H1 (cell line): Measurements from ENCODE around the gene TYW1B. TPM values are rescaled to one million over a fixed set of nuclear protein-coding genes. Genes with fewer than 3 reads are reported as not detected.

ENCODE experiments used
- CTCF ChIA-PET: fragments of 300-600 bp; sonication (Branson Sonifier 250); formaldehyde crosslinking; loops from one replicate; lab custom pipeline; 2021; ENCODE audit not compliant: partially characterized antibody; lab: Charles Lee
- POLR2A ChIA-PET: fragments of 300-600 bp; sonication (Branson Sonifier 250); formaldehyde crosslinking; loops from one replicate; lab custom pipeline; 2021; ENCODE audit warnings: inconsistent platforms; ENCODE audit not compliant: partially characterized antibody; lab: Charles Lee
- DNase-seq, 2 experiments: peaks; one replicate each; pipeline versions ENCODE4 v3.0.0 to v3.0.0-alpha.2; 2010 to 2022; ENCODE audit warnings: low spot score in 2 of 2, low read depth in 1 of 2, mixed read lengths in 1 of 2
- FAIRE-seq: peaks from 2 replicates; lab custom pipeline; 2011; peaks lifted over from hg19 to GRCh38; lab: Jason Lieb, UNC
- H2AFZ ChIP-seq: 2 replicates; pipeline ENCODE4 v1.8.1; 2012; ENCODE audit warnings: low read length, inconsistent platforms
- H2AK5ac ChIP-seq: 2 replicates; pipeline ENCODE4 v1.6.1; 2013; ENCODE audit warnings: low read depth, low read length
- H2BK120ac ChIP-seq: replicated peaks from 2 replicates; pipeline ENCODE3; 2013; ENCODE audit warnings: low read depth, low read length, inconsistent platforms
- H2BK12ac ChIP-seq: 2 replicates; pipeline ENCODE4 v1.6.1; 2013; ENCODE audit warnings: low read depth, low read length
- H2BK15ac ChIP-seq: 2 replicates; pipeline ENCODE4 v1.6.1; 2013; ENCODE audit warnings: low read length
- H2BK20ac ChIP-seq: 2 replicates; pipeline ENCODE4 v1.6.1; 2013; ENCODE audit warnings: low read length
- H2BK5ac ChIP-seq: 2 replicates; pipeline ENCODE4 v1.6.1; 2013; ENCODE audit warnings: low read depth, low read length
- H3K14ac ChIP-seq: 2 replicates; pipeline ENCODE4 v1.6.1; 2013; ENCODE audit warnings: inconsistent platforms; ENCODE audit not compliant: insufficient read length
- H3K18ac ChIP-seq: 2 replicates; pipeline ENCODE4 v1.6.1; 2013; ENCODE audit warnings: low read length; ENCODE audit errors: extremely low read depth
- H3K23ac ChIP-seq: 2 replicates; pipeline ENCODE4 v1.6.1; 2013; ENCODE audit warnings: inconsistent platforms; ENCODE audit not compliant: insufficient read length
- H3K23me2 ChIP-seq: 2 replicates; pipeline ENCODE4 v1.6.1; 2013; ENCODE audit warnings: low read depth, low read length
- H3K27ac ChIP-seq: 2 replicates; pipeline ENCODE4 v1.6.1; 2011; ENCODE audit warnings: low read depth, low read length, inconsistent platforms
- H3K27me3 ChIP-seq, 4 experiments: replicated peaks in 1 of 4; 1 replicate in 1 of 4; 2 replicates in 3 of 4; pipeline versions ENCODE4 v1.6.1 to v1.8.1; 2011 to 2013; ENCODE audit warnings: low read length in 3 of 4, mild to moderate bottlenecking in 3 of 4, inconsistent platforms in 2 of 4, mixed read lengths in 2 of 4, moderate library complexity in 1 of 4; ENCODE audit not compliant: control insufficient read depth in 3 of 4, insufficient read depth in 3 of 4; ENCODE audit errors: extremely low read depth in 1 of 4
- H3K36me3 ChIP-seq, 4 experiments: 2 replicates each; pipeline versions ENCODE4 v1.6.1 to v1.8.1; 2011 to 2013; ENCODE audit warnings: mild to moderate bottlenecking in 4 of 4, low read length in 3 of 4, moderate library complexity in 2 of 4, control low read depth in 1 of 4, inconsistent platforms in 1 of 4; ENCODE audit not compliant: insufficient read depth in 4 of 4, control insufficient read depth in 2 of 4
- H3K4ac ChIP-seq: replicated peaks from 2 replicates; pipeline ENCODE3; 2013; ENCODE audit warnings: low read length, low read depth, mixed read lengths, inconsistent platforms; ENCODE audit not compliant: insufficient read length
- H3K4me1 ChIP-seq, 4 experiments: replicated peaks in 1 of 4; 1 replicate in 1 of 4; 2 replicates in 3 of 4; pipeline versions ENCODE4 v1.6.1 to v1.8.1; 2011 to 2013; ENCODE audit warnings: low read length in 3 of 4, inconsistent platforms in 2 of 4, mixed read lengths in 1 of 4; ENCODE audit not compliant: insufficient read depth in 4 of 4, control insufficient read depth in 3 of 4
- H3K4me2 ChIP-seq, 2 experiments: 2 replicates each; pipeline versions ENCODE4 v1.6.1 to v1.8.1; 2011 to 2013; ENCODE audit warnings: low read depth in 2 of 2, low read length in 2 of 2, control low read depth in 1 of 2, inconsistent platforms in 1 of 2, mild to moderate bottlenecking in 1 of 2; ENCODE audit not compliant: insufficient read depth in 1 of 2
- H3K4me3 ChIP-seq, 4 experiments: fragments of 200-600, 300-600 bp in 1 of 4; sonication (generic), shearing (Covaris generic), sonication (Bioruptor Twin) in 1 of 4; 2 replicates each; pipeline versions ENCODE4 v1.5.1 to v1.8.1; 2011 to 2016; ENCODE audit warnings: low read length in 4 of 4, low read depth in 3 of 4, control low read depth in 2 of 4, inconsistent platforms in 2 of 4, mild to moderate bottlenecking in 2 of 4, mixed read lengths in 1 of 4, moderate library complexity in 1 of 4; ENCODE audit not compliant: insufficient read depth in 2 of 4; ENCODE audit errors: extremely low read depth in 1 of 4
- H3K56ac ChIP-seq: replicated peaks from 2 replicates; pipeline ENCODE3; 2013; ENCODE audit warnings: low read depth, mild to moderate bottlenecking, mixed read lengths, low read length, inconsistent platforms; ENCODE audit not compliant: insufficient read length
- H3K79me1 ChIP-seq: 2 replicates; pipeline ENCODE4 v1.6.1; 2013; ENCODE audit warnings: low read depth, low read length, control low read depth
- H3K79me2 ChIP-seq, 2 experiments: 2 replicates each; pipeline versions ENCODE4 v1.6.1 to v1.8.1; 2012 to 2013; ENCODE audit warnings: low read length in 2 of 2, mild to moderate bottlenecking in 2 of 2, inconsistent platforms in 1 of 2; ENCODE audit not compliant: insufficient read depth in 2 of 2, control insufficient read depth in 1 of 2
- H3K9ac ChIP-seq, 4 experiments: replicated peaks in 1 of 4; 1 replicate in 1 of 4; 2 replicates in 3 of 4; pipeline versions ENCODE4 v1.6.1 to v1.8.1; 2011 to 2013; ENCODE audit warnings: low read depth in 3 of 4, low read length in 3 of 4, control low read depth in 2 of 4, mild to moderate bottlenecking in 2 of 4, moderate library complexity in 2 of 4, inconsistent platforms in 1 of 4; ENCODE audit errors: extremely low read depth in 1 of 4
- H3K9me3 ChIP-seq, 2 experiments: 2 replicates each; pipeline versions ENCODE4 v1.6.1 to v1.8.1; 2012 to 2013; ENCODE audit warnings: mild to moderate bottlenecking in 2 of 2, moderate library complexity in 2 of 2, control low read depth in 1 of 2, inconsistent platforms in 1 of 2, low read depth in 1 of 2, low read length in 1 of 2, mixed read lengths in 1 of 2; ENCODE audit not compliant: insufficient read depth in 2 of 2
- H4K20me1 ChIP-seq, 2 experiments: replicated peaks in 1 of 2; 2 replicates each; pipeline versions ENCODE3 to v1.8.1; 2011 to 2013; ENCODE audit warnings: inconsistent platforms in 2 of 2, low read length in 2 of 2, mild to moderate bottlenecking in 1 of 2; ENCODE audit not compliant: insufficient read depth in 2 of 2, control insufficient read depth in 1 of 2
- H4K5ac ChIP-seq: 2 replicates; pipeline ENCODE4 v1.6.1; 2013; ENCODE audit warnings: low read length, low read depth, mixed read lengths, inconsistent platforms; ENCODE audit not compliant: insufficient read length
- H4K8ac ChIP-seq: 2 replicates; pipeline ENCODE4 v1.8.0; 2013; ENCODE audit warnings: mild to moderate bottlenecking, moderate library complexity, low read length, inconsistent platforms; ENCODE audit not compliant: insufficient read depth; ENCODE audit errors: extremely low read depth
- H4K91ac ChIP-seq: replicated peaks from 2 replicates; pipeline ENCODE3; 2013; ENCODE audit warnings: low read length, mixed read lengths, inconsistent platforms; ENCODE audit not compliant: insufficient read length
- CEBPB ChIP-seq: IDR thresholded peaks from 2 replicates; pipeline ENCODE4 v1.6.1; 2012; ENCODE audit warnings: low read depth, low read length
- CHD1 ChIP-seq: IDR thresholded peaks from 2 replicates; pipeline ENCODE4 v1.6.1; 2012; ENCODE audit warnings: low read depth, low read length, improper control_type of control experiment
- EZH2 ChIP-seq: fragments of 200-600 bp; sonication (generic); IDR thresholded peaks from 2 replicates; pipeline ENCODE4 v1.7.1; 2012; ENCODE audit warnings: low read depth, mild to moderate bottlenecking, moderate library complexity, low read length, inconsistent platforms; ENCODE audit not compliant: severe bottlenecking
- GTF2F1 ChIP-seq: IDR thresholded peaks from 2 replicates; pipeline ENCODE4 v1.6.1; 2012; ENCODE audit warnings: low read depth, low read length, improper control_type of control experiment, borderline replicate concordance
- KDM4A ChIP-seq: IDR thresholded peaks from one replicate; pipeline ENCODE4 v1.7.1; 2012; ENCODE audit warnings: low read depth, mild to moderate bottlenecking, moderate library complexity, low read length, inconsistent platforms; ENCODE audit not compliant: severe bottlenecking
- PHF8 ChIP-seq: fragments of 200-600 bp; sonication (generic); conservative IDR thresholded peaks from 2 replicates; pipeline ENCODE4 v1.7.1; 2012; ENCODE audit warnings: low read depth, mild to moderate bottlenecking, inconsistent platforms, low read length, moderate library complexity
- POU5F1 ChIP-seq: IDR thresholded peaks from 2 replicates; pipeline ENCODE4 v1.6.1; 2011; ENCODE audit warnings: low read depth, mild to moderate bottlenecking, low read length, moderate library complexity
- SIN3A ChIP-seq, 2 experiments: IDR thresholded peaks in 1 of 2; conservative IDR thresholded peaks in 1 of 2; 2 replicates each; pipeline ENCODE4 v1.6.1; 2011 to 2012; ENCODE audit warnings: low read length in 2 of 2, improper control_type of control experiment in 1 of 2, low read depth in 1 of 2, mild to moderate bottlenecking in 1 of 2
- SIX5 ChIP-seq: IDR thresholded peaks from 2 replicates; pipeline ENCODE4 v1.6.1; 2011; ENCODE audit warnings: mild to moderate bottlenecking, low read depth, low read length
- WGBS, 2 experiments: shearing (Covaris generic) in 1 of 2; methylation state at CpG; one replicate each; pipeline versions ENCODE4 v1.1.6 to v1.1.7; 2013 to 2015; ENCODE audit warnings: low lambda C conversion rate in 2 of 2, mixed read lengths in 2 of 2, inconsistent platforms in 1 of 2, low coverage in 1 of 2, missing lambda C conversion rate in 1 of 2; ENCODE audit not compliant: insufficient replicate concordance in 2 of 2, insufficient coverage in 1 of 2, insufficient read length in 1 of 2; ENCODE audit errors: extremely low coverage in 1 of 2, missing lambda C conversion rate in 1 of 2; 5-methylcytosine and 5-hydroxymethylcytosine counted together
- polyA plus RNA-seq, 7 experiments: library from polyadenylated mRNA; depleted of rRNA in 3 of 7; stranded (reverse) in 5 of 7; unstranded in 2 of 7; fragments of >200 nt in 5 of 7; fragments of 200-250 nt in 2 of 7; gene quantifications; 1 replicate in 5 of 7; 2 replicates in 1 of 7; 4 replicates in 1 of 7; pipeline versions ENCODE4 v1.2.1 to v1.2.3, GENCODE V29; 2011 to 2013; ENCODE audit warnings: missing spikeins in 2 of 7, mixed read lengths in 2 of 7
- total RNA-seq: library from RNA; stranded (reverse); fragmentation: NEBNext Ultra II Directional; extraction: Animal tissue kit (Norgen Biotek cat#: 25700); gene quantifications from 2 replicates; pipeline ENCODE4 v1.2.1, GENCODE V29; 2021

Gene TYW1B
- total and polyA plus RNA-seq, 2 of the 8 experiments (the other 6 are each of a cell fraction or from before 2014, with no cell fraction given) = 6.8 to 12.6 TPM

DNA sequence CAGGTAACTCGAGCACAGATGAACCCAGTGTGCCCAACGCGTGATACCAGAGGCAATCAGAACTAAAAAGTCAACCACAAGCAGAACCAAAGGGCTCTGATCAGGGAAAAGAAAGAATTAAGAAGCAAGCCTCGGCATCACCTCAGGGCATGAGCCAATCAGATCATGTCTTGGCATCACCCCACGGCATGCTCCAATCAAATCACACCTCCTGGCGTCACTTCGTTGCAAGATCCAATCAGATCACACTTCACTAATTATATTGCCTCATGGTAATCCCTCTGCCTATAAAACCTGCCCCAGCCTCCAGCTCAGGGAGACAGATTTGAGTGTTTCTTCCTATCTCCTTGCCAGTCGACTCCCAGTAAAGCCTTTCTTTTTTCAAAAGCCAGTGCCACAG, 46.8 kb downstream of the TYW1B start:
- Histone ChIP-seq H3K36me3 (no peaks in the 10 kb centered on the region; a peak in 1 of 8 replicates), H3K18ac (no peak overlapping the region), H2BK5ac (no peak overlapping the region), H2AFZ (no peak overlapping the region), H2BK12ac (no peak overlapping the region), H2BK120ac (no peak overlapping the region), H3K27me3 (no peaks in the 10 kb centered on the region), H3K4me2 (no peak overlapping the region), H2BK15ac (no peak overlapping the region), H2AK5ac (no peak overlapping the region), H3K23ac (no peak overlapping the region), H4K91ac (no peak overlapping the region), H3K79me2 (no peaks in the 10 kb centered on the region), H3K9ac (no peak overlapping the region), H3K23me2 (0 out of 2 replicates have a peak, but pooled peaks cover 2% of the 10 kb centered on the region), H3K4ac (no peak overlapping the region), H4K5ac (no peak overlapping the region), H3K79me1 (no peaks in the 10 kb centered on the region), H2BK20ac (0 out of 2 replicates have a peak overlapping the region, but pooled peaks have one; percentile 32), H3K14ac (no peak overlapping the region), H3K4me1 (no peaks in the 10 kb centered on the region), H3K9me3 (no peaks in the 10 kb centered on the region), H3K27ac (no peak overlapping the region), H4K20me1 (no peaks in the 10 kb centered on the region), H3K4me3 (no peak overlapping the region), H4K8ac (no peak overlapping the region), H3K56ac (no peak overlapping the region)
- ChIA-PET CTCF (no interaction called here), POLR2A (no interaction called here)
- 93% methylated on average over 8 of the region's 8 CpGs; no CpG with 5 or more reads in 1 of the 2 experiments for WGBS, 2 experiments
- no peak for DNase-seq
- no peak for TF ChIP-seq SIN3A (conservative IDR thresholded peaks at IDR 0.05 in 1 of 2, IDR thresholded peaks at IDR 0.05 in 1 of 2; ENCODE audit: low read depth in 1 of 2, low read length in 2 of 2)
- no peak for TF ChIP-seq SIX5
- TF ChIP-seq CEBPB = no peak
- TF ChIP-seq POU5F1 = no peak
- no peak for TF ChIP-seq GTF2F1
- no peak for TF ChIP-seq KDM4A
- TF ChIP-seq PHF8 = no peak
- TF ChIP-seq CHD1 = no peak
- no peak for TF ChIP-seq EZH2
- no peak for FAIRE-seq
